Keratinocyte (primary cell): ENCODE measurements around the gene ACACA. TPM values are rescaled to one million over a fixed set of nuclear protein-coding genes. Genes with fewer than 3 reads are reported as not detected.

Experiments used
- DNase-seq: peaks from one replicate; pipeline ENCODE4 v3.0.0-alpha.2; 2011; ENCODE audit warnings: low read depth, missing footprints, low spot score
- FAIRE-seq: peaks from 2 replicates; lab custom pipeline; 2011; peaks lifted over from hg19 to GRCh38; lab: Jason Lieb, UNC
- H2AFZ ChIP-seq: 2 replicates; pipeline ENCODE4 v1.6.0; 2012; ENCODE audit warnings: low read length, control low read depth, inconsistent platforms; ENCODE audit not compliant: control insufficient read depth
- H3K27ac ChIP-seq: 2 replicates; pipeline ENCODE4 v1.5.1; 2011; ENCODE audit warnings: low read length; ENCODE audit not compliant: control insufficient read depth, insufficient read depth
- H3K27me3 ChIP-seq: 3 replicates; pipeline ENCODE4 v1.6.0; 2011; ENCODE audit warnings: low read length; ENCODE audit not compliant: control insufficient read depth, insufficient read depth; ENCODE audit errors: extremely low read depth
- H3K36me3 ChIP-seq, 2 experiments: 2 replicates in 1 of 2; 3 replicates in 1 of 2; pipeline ENCODE4 v1.5.1; 2011; ENCODE audit warnings: low read length in 2 of 2, mild to moderate bottlenecking in 1 of 2; ENCODE audit not compliant: control insufficient read depth in 2 of 2, insufficient read depth in 2 of 2; ENCODE audit errors: extremely low read depth in 1 of 2
- H3K4me1 ChIP-seq: 3 replicates; pipeline ENCODE4 v1.5.1; 2011; ENCODE audit warnings: low read length; ENCODE audit not compliant: control insufficient read depth, insufficient read depth; ENCODE audit errors: extremely low read depth
- H3K4me2 ChIP-seq: 3 replicates; pipeline ENCODE4 v1.6.0; 2011; ENCODE audit warnings: low read depth, low read length; ENCODE audit not compliant: control insufficient read depth, insufficient read depth; ENCODE audit errors: extremely low read depth
- H3K4me3 ChIP-seq, 3 experiments: fragments of 200-600 bp in 1 of 3; sonication (generic) in 1 of 3; 2 replicates in 2 of 3; 3 replicates in 1 of 3; pipeline ENCODE4 v1.5.1; 2011 to 2016; ENCODE audit warnings: low read length in 3 of 3, mild to moderate bottlenecking in 3 of 3, control low read depth in 2 of 3, inconsistent platforms in 1 of 3, low read depth in 1 of 3, mixed read lengths in 1 of 3, mixed run types in 1 of 3, moderate library complexity in 1 of 3; ENCODE audit not compliant: control insufficient read depth in 2 of 3, insufficient read depth in 2 of 3; ENCODE audit errors: extremely low read depth in 1 of 3
- H3K79me2 ChIP-seq: 2 replicates; pipeline ENCODE4 v1.6.0; 2012; ENCODE audit warnings: low read length; ENCODE audit not compliant: control insufficient read depth, insufficient read depth
- H3K9ac ChIP-seq: 3 replicates; pipeline ENCODE4 v1.6.0; 2011; ENCODE audit warnings: low read length; ENCODE audit not compliant: control insufficient read depth, insufficient read depth; ENCODE audit errors: extremely low read depth
- H3K9me1 ChIP-seq: 3 replicates; pipeline ENCODE4 v1.6.0; 2011; ENCODE audit warnings: low read length; ENCODE audit not compliant: control insufficient read depth, insufficient read depth; ENCODE audit errors: extremely low read depth
- H3K9me3 ChIP-seq: 2 replicates; pipeline ENCODE4 v1.5.1; 2012; ENCODE audit warnings: low read depth, low read length; ENCODE audit not compliant: control insufficient read depth
- H4K20me1 ChIP-seq: 3 replicates; pipeline ENCODE4 v1.6.0; 2011; ENCODE audit warnings: low read length; ENCODE audit not compliant: control insufficient read depth, insufficient read depth; ENCODE audit errors: extremely low read depth
- EZH2 ChIP-seq: IDR thresholded peaks from one replicate; pipeline ENCODE4 v1.6.1; 2012; ENCODE audit warnings: inconsistent platforms, mild to moderate bottlenecking, low read length, moderate library complexity
- dilution Hi-C: fragments of 300-500 bp; cut with MboI; formaldehyde crosslinking; loops from one replicate; pipeline ENCODE4 v1.7.0; 2020; ENCODE audit warnings: low sequenced_read_pairs; ENCODE audit not compliant: extremely low pct_ligation_motif_present
- polyA plus RNA-seq, 5 experiments: library from polyadenylated mRNA; depleted of rRNA in 3 of 5; stranded (reverse) in 3 of 5; stranded (forward) in 1 of 5; unstranded in 1 of 5; fragments of >200 nt; gene quantifications; 1 replicate in 1 of 5; 2 replicates in 3 of 5; 3 replicates in 1 of 5; pipeline versions ENCODE4 v1.2.1 to v1.2.3, GENCODE V29; 2011 to 2012; ENCODE audit warnings: missing spikeins in 2 of 5, low read depth in 1 of 5, low replicate concordance in 1 of 5
- TF ChIP-seq, protein P1 (sequence below), 3 experiments: IDR thresholded peaks in 1 of 3; conservative IDR thresholded peaks in 1 of 3; optimal IDR thresholded peaks in 1 of 3; 2 replicates in 2 of 3; 3 replicates in 1 of 3; pipeline versions ENCODE3 to v1.5.1; 2011; ENCODE audit warnings: low read length in 3 of 3, mild to moderate bottlenecking in 3 of 3, moderate library complexity in 2 of 3, control low read depth in 1 of 3, inconsistent platforms in 1 of 3; ENCODE audit not compliant: insufficient read depth in 2 of 3; ENCODE audit errors: extremely low read depth in 1 of 3

ACACA gene
- polyA plus RNA-seq, 1 donor (not counting 4 experiments of a cell fraction or from before 2014, with no cell fraction given) = 85.8 TPM

DNA sequence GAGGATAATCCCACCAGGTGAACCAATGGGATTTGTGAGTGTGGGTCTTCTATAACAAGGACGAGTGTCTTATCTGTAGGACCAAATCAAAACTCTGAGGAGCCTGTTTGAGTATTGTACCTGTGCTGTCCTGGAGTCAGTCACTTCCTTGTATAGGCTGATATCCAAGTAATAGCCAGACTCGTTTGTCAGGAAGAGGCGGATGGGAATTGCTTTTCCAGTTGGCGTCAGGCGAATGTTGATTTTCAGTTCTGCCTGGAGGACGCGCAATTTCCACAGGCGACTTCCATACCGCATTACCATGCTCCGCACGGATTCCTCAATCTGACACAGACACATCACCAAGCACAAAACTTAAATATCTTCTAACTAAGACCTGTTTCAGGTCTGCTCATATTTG, 218.5 kb downstream of the ACACA start:
- H3K4me3 ChIP-seq = no peak overlapping the region
- TF ChIP-seq EZH2 = no peak
- TF ChIP-seq, protein P1, sequence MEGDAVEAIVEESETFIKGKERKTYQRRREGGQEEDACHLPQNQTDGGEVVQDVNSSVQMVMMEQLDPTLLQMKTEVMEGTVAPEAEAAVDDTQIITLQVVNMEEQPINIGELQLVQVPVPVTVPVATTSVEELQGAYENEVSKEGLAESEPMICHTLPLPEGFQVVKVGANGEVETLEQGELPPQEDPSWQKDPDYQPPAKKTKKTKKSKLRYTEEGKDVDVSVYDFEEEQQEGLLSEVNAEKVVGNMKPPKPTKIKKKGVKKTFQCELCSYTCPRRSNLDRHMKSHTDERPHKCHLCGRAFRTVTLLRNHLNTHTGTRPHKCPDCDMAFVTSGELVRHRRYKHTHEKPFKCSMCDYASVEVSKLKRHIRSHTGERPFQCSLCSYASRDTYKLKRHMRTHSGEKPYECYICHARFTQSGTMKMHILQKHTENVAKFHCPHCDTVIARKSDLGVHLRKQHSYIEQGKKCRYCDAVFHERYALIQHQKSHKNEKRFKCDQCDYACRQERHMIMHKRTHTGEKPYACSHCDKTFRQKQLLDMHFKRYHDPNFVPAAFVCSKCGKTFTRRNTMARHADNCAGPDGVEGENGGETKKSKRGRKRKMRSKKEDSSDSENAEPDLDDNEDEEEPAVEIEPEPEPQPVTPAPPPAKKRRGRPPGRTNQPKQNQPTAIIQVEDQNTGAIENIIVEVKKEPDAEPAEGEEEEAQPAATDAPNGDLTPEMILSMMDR (optimal IDR thresholded peaks at IDR 0.05 in 1 of 3, IDR thresholded peaks at IDR 0.05 in 1 of 3, conservative IDR thresholded peaks at IDR 0.05 in 1 of 3; ENCODE audit: extremely low read depth in 1 of 3, insufficient read depth in 2 of 3, low read length in 3 of 3) = no peak
- no peaks in the 10 kb centered on the region for H3K4me1 ChIP-seq
- no peak overlapping the region for H3K4me2 ChIP-seq
- peaks cover 8 to 17% of the 10 kb centered on the region in 2 experiments for H3K36me3 ChIP-seq
- no peak overlapping the region for H2AFZ ChIP-seq
- DNase-seq = no peak
- no peaks in the 10 kb centered on the region for H3K9me3 ChIP-seq
- dilution Hi-C loops = no loop called here
- no peaks in the 10 kb centered on the region for H3K79me2 ChIP-seq
- H3K27me3 ChIP-seq = no peaks in the 10 kb centered on the region
- no peak for FAIRE-seq
- no peaks in the 10 kb centered on the region for H4K20me1 ChIP-seq
- no peak overlapping the region for H3K9ac ChIP-seq
- no peak overlapping the region for H3K27ac ChIP-seq
- H3K9me1 ChIP-seq = no peaks in the 10 kb centered on the region

- H4K20me1 ChIP-seq = no peaks in the 10 kb centered on the region
- H3K4me2 ChIP-seq = no peak overlapping the region
- no peak overlapping the region for H3K9ac ChIP-seq
- DNase-seq (no peak), FAIRE-seq (no peak)
- no peaks in the 10 kb centered on the region for H3K9me3 ChIP-seq
- dilution Hi-C loops = no loop called here
- peaks cover 8 to 17% of the 10 kb centered on the region in 2 experiments for H3K36me3 ChIP-seq
- H3K4me3 ChIP-seq = no peak overlapping the region
- no peaks in the 10 kb centered on the region for H3K9me1 ChIP-seq
- no peaks in the 10 kb centered on the region for H3K79me2 ChIP-seq
- H2AFZ ChIP-seq = no peak overlapping the region
- no peaks in the 10 kb centered on the region for H3K27me3 ChIP-seq
- no peak overlapping the region for H3K27ac ChIP-seq
- no peak for TF ChIP-seq EZH2
- TF ChIP-seq, protein P1 (optimal IDR thresholded peaks at IDR 0.05 in 1 of 3, IDR thresholded peaks at IDR 0.05 in 1 of 3, conservative IDR thresholded peaks at IDR 0.05 in 1 of 3; ENCODE audit: extremely low read depth in 1 of 3, insufficient read depth in 2 of 3, low read length in 3 of 3) = no peak
- H3K4me1 ChIP-seq = peaks cover 6% of the 10 kb centered on the region
These were observed 219.4 kb downstream of the ACACA start for GRCh38 chr17:37187262-37187661.
